Measurements from ENCODE around the gene INSYN1. TPM values are rescaled to one million over a fixed set of nuclear protein-coding genes. Genes with fewer than 3 reads are reported as not detected.

The INSYN1 gene
- total and polyA plus RNA-seq, 2 donors (not counting 3 experiments of a cell fraction or from before 2014, with no cell fraction given) = 0.18 to 0.58 TPM

DNA sequence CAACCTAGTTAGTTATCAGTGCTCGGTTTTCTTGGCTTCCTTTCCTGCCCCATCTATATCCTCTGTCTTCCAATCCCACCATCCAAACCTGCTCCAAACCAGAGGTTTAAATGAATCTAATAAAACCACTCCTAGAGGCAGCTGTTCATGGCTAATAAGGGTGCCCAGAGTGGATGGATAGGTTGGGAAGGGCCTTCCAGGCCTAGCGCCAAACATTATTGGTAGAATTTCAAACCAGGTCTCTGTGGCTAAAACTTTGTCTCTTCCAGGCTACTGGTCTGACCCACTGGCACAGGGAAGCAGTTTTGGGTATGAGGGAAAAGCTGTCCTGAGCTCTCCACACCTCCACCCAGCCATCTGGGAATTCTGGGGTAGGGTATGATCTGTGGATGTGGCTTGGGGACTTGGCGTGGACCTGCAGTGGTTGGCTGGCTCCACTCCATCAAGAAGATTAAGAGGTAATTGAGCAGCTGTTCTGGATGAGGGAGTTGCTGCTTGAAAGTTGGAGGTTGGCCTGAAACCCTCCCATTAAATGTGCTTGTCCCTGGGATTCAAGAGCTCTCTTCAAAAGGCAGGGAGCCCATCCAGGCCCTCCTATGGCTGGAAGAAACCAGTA, 29.3 kb upstream of the INSYN1 start:
- ChIA-PET POLR2A (no interaction called here), CTCF (interaction anchor here (0.9 to 1.6 kb wide), 2 partner anchors 13 to 146 kb away, joined by 3 to 5 read pairs; no protein-coding TSS in a partner anchor)
- Histone ChIP-seq H2AFZ (ENCODE audit: low read depth, low read length) (no peak overlapping the region), H3K9me3 (replicated peaks; ENCODE audit: control insufficient read depth, insufficient read depth, low read length) (no peaks in the 10 kb centered on the region), H3K27ac (ENCODE audit: insufficient read depth, low read depth, low read length) (no peak overlapping the region), H3K4me1 (ENCODE audit: control insufficient read depth, extremely low read depth, insufficient read depth, low read length) (no peaks in the 10 kb centered on the region), H3K36me3 (ENCODE audit: control insufficient read depth in 2 of 2, extremely low read depth in 1 of 2, insufficient read depth in 2 of 2, low read length in 2 of 2) (no peaks in the 10 kb centered on the region), H3K9ac (replicated peaks; ENCODE audit: extremely low read depth, insufficient read depth, low read length) (no peak overlapping the region), H4K20me1 (replicated peaks; ENCODE audit: control insufficient read depth, extremely low read depth, insufficient read depth, low read length) (no peaks in the 10 kb centered on the region), H3K27me3 (ENCODE audit: control insufficient read depth in 2 of 2, insufficient read depth in 2 of 2, low read length in 2 of 2) (no peaks in the 10 kb centered on the region), H3K9me1 (replicated peaks; ENCODE audit: control insufficient read depth, extremely low read depth, insufficient read depth, low read length) (no peaks in the 10 kb centered on the region), H3K4me3 (replicated peaks in 1 of 3; ENCODE audit: insufficient read depth in 1 of 3, low read depth in 1 of 3, low read length in 3 of 3) (no peak overlapping the region), H3K4me2 (ENCODE audit: insufficient read depth, low read length) (no peak overlapping the region), H3K79me2 (ENCODE audit: control insufficient read depth, insufficient read depth, low read length) (no peaks in the 10 kb centered on the region)
- FAIRE-seq = no peak
- TF ChIP-seq, protein P1, sequence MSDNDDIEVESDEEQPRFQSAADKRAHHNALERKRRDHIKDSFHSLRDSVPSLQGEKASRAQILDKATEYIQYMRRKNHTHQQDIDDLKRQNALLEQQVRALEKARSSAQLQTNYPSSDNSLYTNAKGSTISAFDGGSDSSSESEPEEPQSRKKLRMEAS (IDR thresholded peaks at IDR 0.05; ENCODE audit: insufficient read depth, insufficient read length) = no peak
- no peak for TF ChIP-seq MYC (IDR thresholded peaks at IDR 0.05; ENCODE audit: low read depth, low read length)
- no peak for TF ChIP-seq POLR2AphosphoS5 (IDR thresholded peaks at IDR 0.05; ENCODE audit: insufficient read depth, low read depth, low read length)
- TF ChIP-seq GATA2 (IDR thresholded peaks at IDR 0.05; ENCODE audit: insufficient read depth, insufficient read length, low read depth, low read length) = no peak
- TF ChIP-seq EZH2 (IDR thresholded peaks at IDR 0.05; ENCODE audit: borderline replicate concordance, low read depth, low read length, severe bottlenecking) = no peak
- TF ChIP-seq CTCF (IDR thresholded peaks at IDR 0.05; ENCODE audit: extremely low read depth in 1 of 2, insufficient read depth in 1 of 2, low read depth in 1 of 2, low read length in 2 of 2) = no peak
- intact Hi-C loops (cut with micrococcal nuclease) = no loop called here
- DNase-seq (ENCODE audit: low read depth, low spot score) = no peak
- no TSS peak for BruUV-seq (replicated peaks)
- dilution Hi-C loops (cut with MboI; ENCODE audit: extremely low pct_ligation_motif_present, low sequenced_read_pairs) = no loop called here

All from endothelial cell of umbilical vein (primary cell).